Ramos (cell line): ENCODE measurements around the gene KRTAP20-2.

ENCODE experiments used
- in situ Hi-C: fragments of 300-500 bp; cut with MboI; formaldehyde crosslinking; loops from one replicate; pipeline ENCODE4 v1.14.3; 2022; ENCODE audit warnings: low sequenced_read_pairs; ENCODE audit not compliant: unreplicated experiment

KRTAP20-2 gene

DNA sequence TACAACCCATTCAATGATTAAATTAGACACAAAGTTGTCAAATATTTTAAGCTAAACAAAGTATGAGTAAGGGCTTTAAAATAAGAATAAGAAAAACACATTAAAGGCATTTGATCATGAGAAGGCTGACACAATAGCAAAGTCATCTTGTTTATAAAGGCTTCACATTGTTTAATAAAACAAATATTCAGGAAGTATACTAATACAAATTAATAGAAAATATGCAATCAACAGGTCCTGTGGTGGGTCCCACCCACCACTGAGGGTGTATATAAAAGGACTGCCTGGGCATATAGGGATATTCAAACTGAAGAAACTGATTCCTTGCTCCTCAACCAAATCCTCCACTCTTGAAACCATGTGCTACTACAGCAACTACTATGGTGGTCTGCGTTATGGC, at the start of gene KRTAP20-2:
KRTAP20-2 (plus strand) TSS at position 301 of the 400 bp plus-strand sequence; CDS start at position 359, 58 bp downstream.
- in situ Hi-C loops: no loop called here

GRCh38 chr21:30590297-30590696, 44.7 kb upstream of the KRTAP20-2 start, which contains the start of gene KRTAP22-2:
Gene KRTAP22-2 (minus strand): TSS chr21:30590397.
- in situ Hi-C loops: no loop called here

- in situ Hi-C loops: no loop called here
Measured at GRCh38 chr21:30592140-30592539, 42.9 kb upstream of the KRTAP20-2 start, which contains the start of gene KRTAP6-3. Gene KRTAP6-3 (plus strand): TSS chr21:30592440. CDS start chr21:30592446, 6 bp downstream.

GRCh38 chr21:30598802-30599201, 36.2 kb upstream of the KRTAP20-2 start, which contains the start of gene KRTAP6-2:
Gene KRTAP6-2 (minus strand): TSS chr21:30598902. CDS start chr21:30598874, 28 bp downstream.
- in situ Hi-C loops: no loop called here

DNA sequence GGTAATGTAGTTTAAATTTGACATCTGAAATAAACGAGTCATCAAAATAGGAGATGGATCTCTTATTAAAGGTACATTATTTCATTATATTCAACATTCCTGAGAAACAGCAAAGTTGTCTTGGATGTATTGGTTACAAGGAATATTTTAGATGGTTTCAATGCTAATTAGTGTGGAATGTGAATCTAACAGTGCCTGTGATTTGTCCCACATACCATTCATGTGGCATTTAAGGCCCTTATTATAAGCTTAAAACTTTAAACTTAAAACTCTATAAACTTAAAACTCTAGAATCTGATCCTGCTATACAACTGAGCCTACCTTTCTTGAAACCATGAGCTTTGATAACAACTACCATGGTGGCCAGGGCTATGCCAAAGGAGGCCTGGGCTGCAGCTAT, 34.2 kb upstream of the KRTAP20-2 start, which contains the start of gene KRTAP22-1:
KRTAP22-1 (plus strand) TSS at position 301 of the 400 bp plus-strand sequence.
- in situ Hi-C loops: no loop called here

- in situ Hi-C loops: no loop called here
Measured at GRCh38 chr21:30605968-30606367, 29.0 kb upstream of the KRTAP20-2 start.

GRCh38 chr21:30612132-30612531, 22.9 kb upstream of the KRTAP20-2 start:
- in situ Hi-C loops: no loop called here

GRCh38 chr21:30613836-30614235, 21.2 kb upstream of the KRTAP20-2 start, which contains the start of gene KRTAP6-1:
Gene KRTAP6-1 (minus strand): TSS chr21:30613930. CDS start chr21:30613904, 26 bp downstream.
- in situ Hi-C loops: no loop called here

GRCh38 chr21:30615199-30615598, 19.8 kb upstream of the KRTAP20-2 start:
- in situ Hi-C loops: no loop called here

DNA sequence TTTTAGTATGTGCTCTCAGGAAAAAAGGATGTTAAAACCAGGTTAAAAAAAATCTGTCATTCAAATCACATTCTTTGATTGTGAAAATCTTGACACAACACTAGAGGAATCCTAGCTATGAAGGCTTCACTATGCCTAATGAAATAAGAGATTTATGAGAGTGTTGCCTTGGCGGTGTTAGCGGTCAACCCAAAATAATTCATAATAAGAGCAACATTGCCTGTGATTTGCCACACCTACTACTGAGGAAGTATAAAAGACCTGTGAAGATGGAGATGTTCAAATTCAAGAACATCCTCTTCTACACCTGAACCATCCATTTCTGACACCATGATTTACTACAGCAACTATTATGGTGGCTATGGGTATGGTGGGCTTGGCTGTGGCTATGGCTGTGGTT, 18.9 kb upstream of the KRTAP20-2 start, which contains the start of gene KRTAP20-1:
KRTAP20-1 (plus strand) TSS at position 301 of the 400 bp plus-strand sequence; CDS start at position 331, 30 bp downstream.
- in situ Hi-C loops: no loop called here

DNA sequence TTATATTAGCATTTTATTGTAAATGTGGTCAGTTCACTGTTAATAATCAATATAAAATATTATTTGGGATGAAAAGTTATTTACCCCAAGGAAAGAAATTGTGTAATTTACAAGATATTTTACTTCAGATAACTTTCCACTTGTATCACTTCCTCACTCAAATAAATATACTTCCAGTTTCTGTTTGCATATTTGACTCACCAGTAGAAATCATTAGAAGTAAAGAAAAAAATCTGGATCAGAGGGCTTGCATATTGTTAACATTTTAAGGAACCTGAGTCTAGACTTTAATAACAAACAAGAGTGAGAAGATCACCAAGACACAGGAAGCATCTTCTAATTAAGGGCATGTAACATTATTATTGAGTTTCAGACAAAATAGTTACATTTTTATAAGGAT, 14.9 kb upstream of the KRTAP20-2 start:
- in situ Hi-C loops: no loop called here

GRCh38 chr21:30620522-30620921, 14.5 kb upstream of the KRTAP20-2 start, which contains the start of gene KRTAP20-4:
Gene KRTAP20-4 (plus strand): TSS chr21:30620627.
- in situ Hi-C loops: no loop called here

GRCh38 chr21:30623362-30623761, 11.6 kb upstream of the KRTAP20-2 start:
- in situ Hi-C loops: no loop called here

GRCh38 chr21:30625449-30626165, 9.4 kb upstream of the KRTAP20-2 start:
- in situ Hi-C loops: no loop called here

- in situ Hi-C loops: no loop called here
Measured at GRCh38 chr21:30628109-30628508, 6.9 kb upstream of the KRTAP20-2 start.

GRCh38 chr21:30629200-30629599, 5.8 kb upstream of the KRTAP20-2 start:
- in situ Hi-C loops: no loop called here

DNA sequence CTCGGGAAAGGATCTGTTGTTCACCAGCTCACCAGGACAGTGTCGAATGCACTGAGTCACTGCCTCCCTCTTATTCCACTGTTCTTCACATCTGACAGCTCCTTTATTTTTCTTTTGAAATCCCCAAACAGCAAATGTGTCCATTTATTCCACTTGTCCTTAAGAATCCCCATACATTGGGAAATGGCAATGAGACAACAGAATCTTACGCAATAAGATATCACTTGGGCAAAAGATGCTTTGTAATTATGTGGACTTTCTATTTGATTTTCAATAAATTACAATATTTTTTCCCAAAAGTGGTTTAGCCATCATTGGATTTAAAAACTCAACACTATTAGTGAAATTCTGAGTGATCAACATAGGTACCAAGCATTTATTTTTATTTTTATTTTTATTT, 3.7 kb downstream of the KRTAP20-2 start:
- in situ Hi-C loops: no loop called here

GRCh38 chr21:30642564-30642963, 7.6 kb downstream of the KRTAP20-2 start, which contains the start of gene KRTAP20-3:
Gene KRTAP20-3 (plus strand): TSS chr21:30642864.
- in situ Hi-C loops: no loop called here

GRCh38 chr21:30646904-30647414, 12.0 kb downstream of the KRTAP20-2 start:
- in situ Hi-C loops: no loop called here

DNA sequence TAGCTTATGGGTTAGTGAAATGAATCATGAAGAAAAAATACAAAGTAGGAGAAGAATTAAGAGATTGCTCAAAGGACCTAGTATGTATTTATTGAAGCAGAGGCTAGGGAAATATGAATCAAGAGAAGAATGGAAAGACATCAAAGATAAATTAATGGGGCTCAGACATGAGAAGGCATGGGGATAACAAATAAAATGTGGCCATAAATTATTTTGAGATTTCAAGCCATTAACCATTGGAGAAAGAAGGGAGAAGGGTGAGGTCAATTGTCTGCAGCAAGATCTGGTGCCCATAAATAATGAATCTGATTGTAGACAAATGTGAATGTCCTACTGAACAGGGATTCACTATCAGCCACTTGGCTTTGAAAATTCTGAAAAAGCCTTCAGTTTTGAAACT, 17.9 kb downstream of the KRTAP20-2 start:
- in situ Hi-C loops: no loop called here

DNA sequence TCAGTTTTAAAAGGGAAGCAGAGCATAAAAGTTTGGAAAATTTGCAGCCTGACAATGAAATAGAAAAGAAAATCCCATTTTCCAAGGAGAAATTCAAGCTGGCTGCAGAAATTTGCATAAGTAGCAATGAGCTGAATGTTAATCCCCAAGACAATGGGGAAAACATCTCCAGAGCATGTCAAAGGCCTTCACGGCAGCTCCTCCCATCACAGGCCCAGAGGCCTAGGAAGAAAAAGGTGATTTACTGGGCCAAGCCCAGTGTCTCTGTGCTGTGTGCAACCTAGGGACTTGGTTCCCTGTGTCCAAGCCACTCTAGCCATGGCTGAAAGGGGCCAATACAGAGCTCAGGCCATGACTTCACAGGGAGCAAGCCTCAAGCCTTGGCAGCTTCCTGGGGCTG, 33.8 kb downstream of the KRTAP20-2 start:
- in situ Hi-C loops: no loop called here
